ENCODE results near the gene RFNG.

RFNG gene

DNA sequence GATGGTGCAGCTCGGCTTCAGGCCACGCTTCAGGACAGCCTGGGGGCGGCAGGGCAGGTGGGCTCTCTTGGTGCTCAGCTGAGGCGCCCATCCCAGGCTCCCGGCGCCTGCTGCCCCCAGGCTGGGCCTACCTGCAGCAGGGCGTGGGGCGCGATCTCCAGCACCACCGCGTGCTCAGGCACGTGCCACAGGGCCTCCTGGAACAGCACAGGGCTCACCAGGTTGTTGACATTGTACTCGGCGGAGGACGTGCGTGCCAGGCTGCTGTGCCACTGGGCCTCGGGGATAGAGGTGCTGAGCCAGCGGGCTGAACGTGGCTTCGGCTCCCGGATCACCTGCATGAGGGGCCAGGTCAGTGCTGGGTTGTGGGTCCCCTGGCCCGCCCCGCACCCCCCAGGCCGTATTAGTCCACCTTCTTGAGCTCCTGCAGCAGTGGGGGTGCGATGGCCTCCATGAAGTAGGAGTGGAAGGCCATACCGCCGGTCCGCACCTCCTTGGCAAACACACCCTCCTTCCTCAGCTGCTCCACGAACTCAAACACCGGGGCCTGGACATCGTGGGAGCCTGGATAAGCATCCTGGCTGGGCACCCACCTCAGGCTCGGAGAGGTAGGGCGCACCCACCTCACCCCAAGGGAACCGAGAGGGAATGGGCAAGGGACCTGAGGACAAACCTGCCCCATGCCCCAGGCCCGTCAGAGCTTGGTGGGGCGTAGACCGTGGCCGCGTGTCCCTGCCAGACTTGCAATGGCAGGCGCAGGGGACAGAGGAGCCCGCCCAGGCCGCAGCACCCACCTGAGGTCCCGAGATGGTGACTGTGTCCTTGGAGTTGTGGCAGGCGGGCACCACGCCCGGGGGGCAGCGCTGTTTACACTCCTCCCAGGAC is 37.5 kb upstream of the RFNG start:
- no peak for FAIRE-seq

DNA sequence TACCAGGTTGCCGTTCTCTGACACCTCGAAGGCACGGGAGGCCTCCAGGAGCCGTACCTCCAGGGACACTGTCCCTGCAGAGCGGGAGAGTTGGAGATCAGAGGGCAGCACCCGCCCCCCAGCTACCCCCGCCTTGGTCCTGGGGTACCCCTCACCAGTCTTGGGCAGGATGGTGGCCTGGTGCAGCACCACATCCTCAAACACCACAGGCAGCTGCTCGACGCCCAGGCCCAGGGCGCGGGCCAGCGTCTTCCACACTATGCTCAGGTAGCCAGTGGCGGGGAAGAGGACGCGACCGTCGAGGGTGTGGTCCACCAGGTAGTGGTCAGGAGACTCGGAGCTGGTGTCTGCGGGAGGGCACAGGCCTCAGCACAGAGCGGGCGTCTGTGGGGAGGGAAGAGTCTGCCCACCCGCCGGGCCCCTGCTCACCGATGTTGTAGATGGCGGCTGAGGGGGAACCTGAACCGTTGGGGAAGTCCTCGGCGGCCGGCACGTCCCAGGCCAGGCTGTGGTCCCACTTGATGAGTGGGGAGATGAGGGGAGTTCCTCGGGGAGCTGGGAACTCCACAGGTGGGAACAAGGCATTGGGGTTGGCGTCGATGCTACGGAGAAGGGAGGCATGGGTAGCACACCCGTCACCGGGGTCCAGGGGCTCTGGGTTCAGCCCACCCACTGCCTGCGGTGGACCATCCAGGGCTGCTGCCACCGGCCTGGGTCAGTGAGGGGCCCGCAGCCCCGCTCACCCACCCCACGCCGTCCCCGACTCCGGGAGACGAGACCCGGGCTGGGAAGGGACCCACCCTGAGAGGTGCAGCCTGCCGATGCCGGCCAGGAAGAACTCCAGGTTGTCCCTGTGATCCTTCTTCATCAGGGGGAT is 36.6 kb upstream of the RFNG start:
- FAIRE-seq, result no peak

DNA sequence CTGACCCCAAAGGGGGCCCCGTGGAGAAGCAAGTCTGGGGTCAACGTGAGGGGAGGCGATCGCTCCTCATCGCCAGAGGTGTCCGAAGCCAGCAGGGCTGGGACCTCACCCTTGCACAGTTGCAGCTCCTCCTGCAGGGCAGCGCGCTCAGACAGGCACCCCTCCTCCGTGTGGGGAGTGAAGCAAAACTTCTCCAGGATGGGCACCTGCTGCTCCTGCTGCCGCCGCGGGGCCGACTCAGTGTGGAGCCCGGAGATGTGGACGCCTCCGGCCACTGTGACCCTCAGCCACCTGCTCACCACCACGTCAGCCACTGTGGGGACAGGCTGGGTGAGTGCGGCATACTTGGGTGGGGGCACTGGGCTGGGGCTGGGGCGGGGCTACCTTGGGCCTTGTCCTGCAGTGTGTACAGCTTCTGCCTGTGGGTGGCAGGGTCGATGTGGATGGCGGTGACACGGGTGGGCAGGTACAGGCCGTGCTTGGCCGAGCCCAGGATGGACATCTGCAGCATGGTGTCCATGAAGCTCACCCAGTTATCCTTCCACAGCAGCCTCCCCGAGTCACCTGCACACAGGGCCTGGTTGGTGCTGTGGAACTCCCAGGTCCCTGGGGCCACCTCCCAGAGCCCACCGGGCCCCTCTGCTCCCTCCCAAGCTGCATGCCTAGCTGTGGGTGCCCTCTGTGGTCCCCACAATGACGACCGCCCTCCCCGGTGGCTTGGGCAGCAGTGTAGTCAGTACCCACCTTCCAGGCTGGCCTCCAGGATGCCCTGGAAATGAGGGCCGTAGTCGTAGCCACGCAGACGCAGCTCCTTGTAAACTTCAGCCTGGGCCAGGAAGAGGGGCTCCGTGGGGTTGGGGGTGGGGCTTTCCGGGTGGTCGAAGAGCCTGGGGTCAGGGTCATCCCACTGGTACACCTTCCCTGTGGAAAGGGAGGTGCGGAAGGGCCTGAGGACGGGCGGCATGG is 35.6 kb upstream of the RFNG start:
- FAIRE-seq, result no peak

DNA sequence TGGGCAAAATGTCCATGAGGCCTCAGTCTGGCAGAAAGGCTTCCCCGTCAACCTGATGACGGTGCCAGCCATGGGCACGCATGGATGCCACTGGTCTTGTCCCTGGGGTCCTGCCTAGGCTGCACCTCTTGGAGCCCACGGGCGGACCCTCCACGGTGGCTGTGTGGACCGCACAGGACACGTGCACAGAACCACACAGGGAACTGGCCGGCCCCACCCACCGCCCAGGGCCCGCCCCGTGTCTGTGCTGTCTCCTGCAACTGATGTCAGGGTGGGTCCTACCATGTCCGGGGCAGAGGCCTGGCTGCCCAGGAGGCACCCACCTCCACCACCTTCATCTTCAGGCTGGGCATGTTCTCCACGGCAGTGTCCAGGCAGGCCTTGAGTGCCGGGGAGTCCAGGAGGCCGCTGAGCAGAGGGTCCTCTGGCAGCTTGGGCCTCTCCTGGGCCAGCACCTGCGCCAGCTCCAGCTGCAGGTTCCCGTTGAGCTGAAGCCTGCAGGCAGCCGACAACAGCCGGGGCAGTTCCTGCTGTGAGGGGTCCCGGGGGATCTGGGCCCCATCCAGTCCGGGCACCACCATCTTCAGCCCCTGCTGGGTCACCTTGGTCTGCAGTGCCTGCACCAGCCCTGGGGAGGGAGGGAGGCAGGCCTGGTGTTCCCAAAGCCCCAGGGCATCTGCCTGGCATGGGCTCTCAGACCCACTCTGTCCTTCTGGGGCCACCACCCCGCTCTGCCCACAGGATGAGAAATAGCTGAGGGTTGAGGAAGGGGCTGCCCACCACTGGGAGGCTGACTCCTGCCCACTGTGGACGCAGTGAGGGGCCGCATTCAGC is 34.5 kb upstream of the RFNG start:
- FAIRE-seq, result no peak

DNA sequence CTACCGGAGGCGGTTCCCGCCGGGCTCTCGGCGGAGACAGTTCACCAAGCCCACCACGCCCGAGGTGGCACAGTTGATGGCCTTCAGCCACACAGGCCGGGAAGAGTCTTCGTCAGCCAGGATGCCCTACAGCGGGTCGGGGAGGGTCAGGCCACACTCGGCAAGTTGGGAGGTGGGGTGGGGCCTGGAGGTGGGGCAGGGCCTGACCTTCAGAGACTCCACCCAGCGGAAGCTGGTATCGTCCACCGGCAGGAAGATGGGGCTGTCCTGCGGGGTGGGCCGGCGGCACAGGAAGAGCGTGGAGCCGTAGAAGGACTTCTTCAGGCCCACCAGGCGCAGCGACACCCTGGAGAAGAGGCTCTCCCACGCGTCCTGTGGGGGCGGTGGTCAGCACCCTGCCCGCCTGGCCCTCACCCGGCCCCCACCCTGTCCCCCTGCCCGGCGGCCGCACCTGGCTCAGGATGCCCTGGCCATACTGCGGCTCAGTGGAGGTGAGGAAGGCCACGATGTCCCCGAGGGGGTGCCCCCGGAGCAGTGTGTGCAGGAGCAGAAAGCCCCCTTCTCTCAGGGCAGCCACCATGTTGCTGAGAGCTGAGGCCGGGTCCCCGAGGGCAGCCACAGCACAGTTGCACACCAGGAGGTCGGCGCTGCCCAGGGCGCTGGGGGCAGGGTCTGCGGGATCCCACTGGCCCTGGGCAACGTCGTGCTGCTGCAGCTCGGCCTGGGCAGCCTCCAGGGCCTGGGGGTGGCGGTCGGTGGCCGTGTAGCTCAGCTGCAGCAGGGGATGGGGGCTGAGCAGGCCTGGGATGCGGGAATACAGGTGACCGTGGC is 33.6 kb upstream of the RFNG start:
- no peak for FAIRE-seq

DNA sequence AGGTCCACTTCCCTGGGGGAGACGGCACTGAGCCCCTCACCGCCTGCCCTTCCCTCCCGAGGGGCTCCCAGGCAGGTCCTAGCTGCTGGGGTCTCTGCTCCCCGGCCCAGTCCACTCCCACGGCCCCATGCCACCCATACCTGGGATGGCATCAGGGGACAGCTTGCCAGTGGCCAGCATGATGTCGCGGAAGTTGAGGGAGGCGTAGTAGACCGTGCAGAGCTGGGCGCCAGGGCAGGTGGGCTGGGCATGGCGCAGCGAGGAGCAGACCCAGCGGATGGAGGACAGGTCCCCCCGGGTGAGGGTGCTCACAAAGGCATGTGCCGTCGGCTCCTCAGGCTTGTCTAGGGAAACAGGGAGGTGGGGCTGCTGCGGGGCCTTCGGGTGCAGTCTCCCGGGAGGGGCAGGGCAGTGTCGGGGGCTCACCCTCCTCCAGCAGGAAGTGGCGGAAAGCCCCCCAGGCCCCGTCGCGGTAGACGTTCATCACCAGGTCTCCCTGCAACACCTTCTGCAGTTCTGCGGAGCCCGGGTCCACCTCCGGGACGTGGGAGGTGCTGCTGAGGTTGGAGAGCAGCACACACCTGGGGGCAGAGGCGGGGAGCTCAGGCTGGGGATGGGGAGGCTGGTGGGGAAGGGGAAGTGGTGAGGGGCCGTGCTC is 32.9 kb upstream of the RFNG start:
- FAIRE-seq, result no peak

DNA sequence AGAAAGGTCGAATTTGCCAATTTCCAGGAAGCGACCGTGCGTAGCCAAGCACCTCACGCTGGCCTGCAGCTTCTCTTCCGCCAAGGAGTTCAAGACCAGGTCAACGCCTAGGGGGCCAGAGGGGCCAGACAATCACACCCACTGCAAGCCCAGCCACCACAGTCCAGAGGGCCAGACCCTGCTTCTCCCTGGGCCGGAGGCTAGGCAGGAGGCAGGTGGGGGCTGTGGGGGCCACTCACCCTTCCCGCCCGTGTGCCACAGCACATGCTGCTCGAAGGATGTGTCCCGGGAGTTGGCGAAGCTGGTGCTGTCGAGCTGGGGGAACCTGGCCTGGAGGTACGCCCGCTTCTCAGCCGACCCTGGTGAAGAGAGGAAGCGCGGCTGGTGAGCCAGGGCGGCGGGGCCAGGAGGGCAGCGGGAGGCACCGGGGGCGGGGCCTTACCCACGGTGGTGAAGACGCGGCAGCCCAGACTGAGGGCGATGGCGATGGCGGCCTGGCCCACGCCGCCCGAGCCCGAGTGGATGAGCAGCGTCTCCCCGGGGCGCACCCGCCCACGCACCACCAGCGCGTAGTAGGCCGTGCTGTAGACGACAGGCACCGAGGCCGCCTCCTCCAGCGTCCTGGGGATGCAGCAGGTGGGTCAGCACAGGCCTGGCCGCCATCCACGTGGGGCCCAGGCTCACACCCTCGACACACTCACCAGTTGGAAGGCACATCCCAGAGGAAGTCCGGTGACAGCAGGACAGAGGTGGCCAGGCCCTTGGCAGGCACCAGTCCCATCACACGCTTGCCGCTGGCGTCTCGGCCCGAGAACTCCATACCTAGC is 32.1 kb upstream of the RFNG start:
- no peak for FAIRE-seq

DNA sequence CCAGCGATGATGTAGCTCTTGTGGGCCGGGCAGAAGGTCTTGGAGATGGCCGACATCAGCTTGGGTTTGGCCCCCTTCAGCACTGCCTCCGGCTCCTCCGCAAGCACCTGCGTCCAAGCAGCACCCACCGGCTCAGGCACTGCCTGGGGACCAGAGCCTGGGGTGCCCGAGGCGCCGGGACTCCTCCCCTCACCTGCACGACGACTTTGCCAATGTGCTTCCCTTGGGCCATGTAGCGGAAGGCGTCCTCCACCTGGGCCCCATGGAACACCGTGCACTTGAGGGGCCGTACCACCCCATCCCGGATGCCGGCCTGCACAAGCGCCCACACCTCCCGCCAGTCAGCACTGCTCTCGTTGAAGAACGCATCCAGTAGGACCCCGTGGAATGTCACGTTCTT is 31.4 kb upstream of the RFNG start:
- FAIRE-seq, result no peak

- no peak for FAIRE-seq
These were observed 30.8 kb upstream of the RFNG start for GRCh38 chr17:82082456-82082855.

DNA sequence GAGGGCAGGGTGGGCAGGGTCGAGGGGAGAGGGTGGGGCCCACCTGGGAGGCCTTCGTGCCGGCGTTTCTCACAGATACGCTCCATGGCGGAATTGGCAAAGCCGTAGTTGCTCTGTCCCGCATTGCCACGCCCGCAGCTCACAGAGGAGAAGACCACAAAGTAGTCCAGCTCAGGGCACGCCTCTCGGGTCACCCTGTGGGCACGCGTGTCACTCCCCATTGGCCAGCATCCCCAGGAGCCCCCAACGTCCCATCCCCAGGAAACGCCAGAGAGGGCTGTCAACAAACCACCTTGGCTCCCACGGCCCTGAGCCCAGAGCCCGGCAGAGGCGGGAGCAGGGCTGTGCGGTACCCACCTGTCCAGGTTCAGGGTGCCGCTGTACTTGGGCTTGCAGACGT is 30.4 kb upstream of the RFNG start:
- FAIRE-seq, result no peak

GRCh38 chr17:82081546-82081945 is 29.9 kb upstream of the RFNG start:
- FAIRE-seq, result no peak

GRCh38 chr17:82080789-82081464 is 29.3 kb upstream of the RFNG start:
- FAIRE-seq, result no peak

DNA sequence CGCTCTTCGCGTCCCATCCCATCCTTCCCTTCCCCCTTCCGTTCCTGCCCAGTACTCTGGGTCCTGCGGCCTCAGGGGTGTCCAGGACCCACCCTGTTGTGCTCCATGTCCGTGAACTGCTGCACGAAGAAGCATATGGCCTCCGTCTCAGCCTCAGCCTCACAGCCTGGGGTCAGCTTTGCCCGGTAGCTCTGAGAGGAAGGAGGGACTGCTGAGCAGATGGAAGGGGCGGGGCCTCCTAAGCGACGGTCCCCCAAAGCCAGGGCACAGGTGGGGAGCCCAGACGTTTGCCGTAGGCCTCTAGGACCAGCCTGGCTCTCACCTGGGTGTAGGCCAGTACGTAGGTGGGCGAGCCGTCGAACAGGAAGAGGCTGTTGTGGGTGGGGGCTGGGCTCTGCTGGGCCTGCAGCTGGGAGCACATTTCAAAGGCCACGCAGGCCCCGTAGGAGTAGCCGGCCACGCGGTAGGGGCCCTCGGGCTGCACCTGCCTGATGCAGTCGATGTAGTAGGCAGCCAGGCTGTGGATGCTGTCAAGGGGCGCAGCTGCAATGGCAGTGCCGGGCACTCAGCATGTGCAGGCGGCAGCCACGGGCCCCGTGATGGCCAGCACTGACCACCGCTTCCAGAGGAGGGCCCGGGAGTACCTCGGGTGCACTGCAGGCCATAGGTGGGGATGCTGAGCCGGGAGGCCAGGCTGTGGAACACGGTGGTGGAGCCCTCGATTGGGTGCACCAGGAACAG is 28.6 kb upstream of the RFNG start:
- no peak for FAIRE-seq

- FAIRE-seq, result no peak
These were observed 27.5 kb upstream of the RFNG start for GRCh38 chr17:82079001-82079677.

DNA sequence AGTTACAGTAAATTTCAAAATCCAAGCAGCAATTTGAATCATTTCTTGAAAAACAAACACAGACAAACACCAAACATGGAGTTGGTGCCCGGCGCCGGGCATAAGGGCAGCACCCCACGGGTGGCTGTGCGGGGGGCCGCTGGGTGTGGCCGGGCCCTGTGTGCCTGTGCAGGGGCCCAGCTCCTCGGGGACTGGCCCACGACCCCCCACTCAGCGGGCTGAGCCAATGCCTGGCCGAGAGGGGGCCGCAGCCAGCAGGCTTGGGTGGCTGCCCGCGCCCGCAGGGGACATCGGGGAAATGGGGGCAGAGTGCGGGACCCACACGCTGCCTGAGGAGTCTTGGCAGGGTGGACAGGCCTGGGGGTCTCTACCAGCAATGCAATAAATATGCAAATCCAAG is 26.8 kb upstream of the RFNG start:
- no peak for FAIRE-seq

GRCh38 chr17:82077617-82078358 is 26.2 kb upstream of the RFNG start:
- FAIRE-seq, result no peak

All from colon (tissue), 2 donors.